ENCODE data around the gene RNASEH1.

Gene RNASEH1

DNA sequence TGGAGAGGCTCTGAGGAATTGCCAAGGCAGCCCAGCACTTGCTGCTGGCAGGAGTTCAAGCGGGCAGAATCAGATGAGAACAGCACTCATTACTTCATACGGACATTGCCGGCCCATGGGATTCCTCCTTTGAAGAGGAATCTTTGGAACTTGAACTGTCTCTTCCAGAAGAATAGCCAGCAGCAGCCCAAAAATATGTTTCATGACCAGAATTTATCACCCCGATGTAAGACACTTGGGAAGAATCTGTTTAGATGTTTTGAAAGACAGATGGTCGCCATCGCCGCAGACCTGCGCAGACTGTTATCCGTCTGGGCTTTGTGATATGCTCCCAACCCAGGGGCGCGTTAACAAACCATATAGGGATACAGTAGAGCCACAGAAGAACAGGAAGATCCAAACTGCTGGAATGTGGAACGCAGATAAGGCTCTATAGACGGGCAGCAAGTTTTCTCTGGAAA lies 35.1 kb downstream of the RNASEH1 start:
- H3K4me1 ChIP-seq (ENCODE audit: insufficient read depth, poor library complexity, severe bottlenecking), result no peaks in the 10 kb centered on the region
- H3K9me3 ChIP-seq (ENCODE audit: severe bottlenecking), result no peaks in the 10 kb centered on the region
- no peak for ATAC-seq (ENCODE audit: low read depth)
- no peaks in the 10 kb centered on the region for H3K27me3 ChIP-seq (ENCODE audit: insufficient read depth, poor library complexity, severe bottlenecking)
- H3K36me3 ChIP-seq (ENCODE audit: low read depth), result no peaks in the 10 kb centered on the region
- DNase-seq (ENCODE audit: low spot score), result no peak
- TF ChIP-seq, protein P1, sequence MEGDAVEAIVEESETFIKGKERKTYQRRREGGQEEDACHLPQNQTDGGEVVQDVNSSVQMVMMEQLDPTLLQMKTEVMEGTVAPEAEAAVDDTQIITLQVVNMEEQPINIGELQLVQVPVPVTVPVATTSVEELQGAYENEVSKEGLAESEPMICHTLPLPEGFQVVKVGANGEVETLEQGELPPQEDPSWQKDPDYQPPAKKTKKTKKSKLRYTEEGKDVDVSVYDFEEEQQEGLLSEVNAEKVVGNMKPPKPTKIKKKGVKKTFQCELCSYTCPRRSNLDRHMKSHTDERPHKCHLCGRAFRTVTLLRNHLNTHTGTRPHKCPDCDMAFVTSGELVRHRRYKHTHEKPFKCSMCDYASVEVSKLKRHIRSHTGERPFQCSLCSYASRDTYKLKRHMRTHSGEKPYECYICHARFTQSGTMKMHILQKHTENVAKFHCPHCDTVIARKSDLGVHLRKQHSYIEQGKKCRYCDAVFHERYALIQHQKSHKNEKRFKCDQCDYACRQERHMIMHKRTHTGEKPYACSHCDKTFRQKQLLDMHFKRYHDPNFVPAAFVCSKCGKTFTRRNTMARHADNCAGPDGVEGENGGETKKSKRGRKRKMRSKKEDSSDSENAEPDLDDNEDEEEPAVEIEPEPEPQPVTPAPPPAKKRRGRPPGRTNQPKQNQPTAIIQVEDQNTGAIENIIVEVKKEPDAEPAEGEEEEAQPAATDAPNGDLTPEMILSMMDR (IDR thresholded peaks at IDR 0.05; ENCODE audit: poor library complexity, severe bottlenecking), result no peak
- H3K4me3 ChIP-seq (ENCODE audit: severe bottlenecking), result no peak overlapping the region
- no peak overlapping the region for H3K27ac ChIP-seq (ENCODE audit: poor library complexity, severe bottlenecking)

DNA sequence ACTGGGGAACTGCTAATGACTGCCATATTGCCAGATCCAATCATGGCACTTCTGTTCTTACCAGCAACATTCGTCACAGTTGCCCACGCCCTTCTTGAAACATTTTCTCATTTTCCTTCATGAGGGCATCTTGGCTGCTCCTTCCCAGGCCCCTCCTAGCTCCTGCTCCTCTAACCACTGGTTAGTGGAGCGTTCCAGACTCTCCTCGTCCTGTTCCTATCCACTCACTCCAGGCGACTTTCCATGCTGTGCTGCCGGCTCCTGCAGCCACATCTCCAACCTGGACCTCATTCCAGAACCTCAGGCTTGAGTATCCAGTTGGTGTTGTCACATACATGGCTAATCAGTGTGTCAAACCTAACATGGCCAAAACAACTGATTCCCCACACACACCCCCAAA lies 37.5 kb downstream of the RNASEH1 start:
- TF ChIP-seq, protein P1 (IDR thresholded peaks at IDR 0.05; ENCODE audit: poor library complexity, severe bottlenecking), result no peak
- ATAC-seq (ENCODE audit: low read depth), result no peak

DNA sequence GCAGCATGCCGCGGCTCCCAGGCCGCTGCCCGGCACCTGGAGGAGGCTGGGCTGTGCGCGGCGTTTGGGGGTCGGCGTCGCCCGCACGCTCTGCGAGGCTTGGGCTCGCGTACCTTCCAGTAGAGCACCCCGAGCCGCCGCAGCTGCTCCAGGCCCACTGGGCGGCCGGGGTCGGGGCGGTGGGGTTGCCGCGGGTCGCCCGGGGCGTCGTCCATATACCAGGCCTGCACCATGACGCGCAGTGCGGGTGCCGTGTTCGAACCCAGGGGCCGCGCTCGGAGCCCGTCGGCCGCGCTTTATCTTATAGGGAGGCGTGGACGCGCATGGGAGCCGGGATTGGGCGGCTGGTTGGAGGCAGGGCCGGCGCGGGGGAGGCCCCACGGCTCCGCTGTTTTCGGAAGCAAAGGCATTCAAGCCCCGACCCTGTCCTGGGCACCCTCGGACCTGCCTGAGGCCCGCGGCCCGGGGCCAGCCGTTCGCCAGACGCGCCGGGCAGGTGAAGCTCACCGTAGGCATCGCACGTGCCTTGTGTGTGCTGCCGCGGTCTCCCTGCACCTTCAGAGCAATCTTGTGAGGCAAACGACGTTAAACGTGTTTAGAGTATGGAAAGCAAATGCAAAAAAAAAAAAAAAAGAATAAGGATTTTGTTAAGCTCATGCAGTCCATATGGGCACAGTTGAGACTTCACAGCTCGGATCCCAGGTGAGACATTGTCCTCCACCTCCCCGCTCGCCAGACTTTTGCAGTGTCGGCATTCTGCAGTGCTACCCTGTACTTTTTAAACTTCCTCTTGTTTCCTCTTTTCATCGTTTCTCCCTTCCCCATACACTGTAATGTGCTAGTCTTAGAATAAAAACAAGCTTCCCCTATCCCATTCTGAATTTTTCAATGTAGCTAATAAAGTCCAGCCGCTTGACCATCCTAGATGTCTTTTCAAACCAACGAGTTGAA lies 38.6 kb downstream of the RNASEH1 start, which contains the start of gene ADI1:
Gene ADI1, minus strand, starts transcription at position 277 of the 951 bp plus-strand sequence. Its CDS starts 44 bp downstream, at position 233.
- H3K4me3 ChIP-seq (ENCODE audit: severe bottlenecking), result peak within 1 kb of the TSS; percentile 73
- DNase-seq (ENCODE audit: low spot score) (no peak), ATAC-seq (ENCODE audit: low read depth) (peak; percentile 75)
- H3K36me3 ChIP-seq (ENCODE audit: low read depth), result no peaks in the 10 kb centered on the region
- no peaks in the 10 kb centered on the region for H3K27me3 ChIP-seq (ENCODE audit: insufficient read depth, poor library complexity, severe bottlenecking)
- TF ChIP-seq, protein P1 (IDR thresholded peaks at IDR 0.05; ENCODE audit: poor library complexity, severe bottlenecking), result no peak
- H3K9me3 ChIP-seq (ENCODE audit: severe bottlenecking), result no peaks in the 10 kb centered on the region
- H3K4me1 ChIP-seq (ENCODE audit: insufficient read depth, poor library complexity, severe bottlenecking), result no peaks in the 10 kb centered on the region
- peak within 1 kb of the TSS; percentile 59 for H3K27ac ChIP-seq (ENCODE audit: poor library complexity, severe bottlenecking)

More for the DNA sequence above, 37.5 kb downstream of the RNASEH1 start:
- no peaks in the 10 kb centered on the region for H3K4me1 ChIP-seq (ENCODE audit: insufficient read depth, poor library complexity, severe bottlenecking)
- H3K27me3 ChIP-seq (ENCODE audit: insufficient read depth, poor library complexity, severe bottlenecking), result no peaks in the 10 kb centered on the region
- no peak overlapping the region for H3K27ac ChIP-seq (ENCODE audit: poor library complexity, severe bottlenecking)
- no peak overlapping the region for H3K4me3 ChIP-seq (ENCODE audit: severe bottlenecking)
- H3K9me3 ChIP-seq (ENCODE audit: severe bottlenecking), result no peaks in the 10 kb centered on the region
- H3K36me3 ChIP-seq (ENCODE audit: low read depth), result no peaks in the 10 kb centered on the region
- DNase-seq (ENCODE audit: low spot score), result no peak

DNA sequence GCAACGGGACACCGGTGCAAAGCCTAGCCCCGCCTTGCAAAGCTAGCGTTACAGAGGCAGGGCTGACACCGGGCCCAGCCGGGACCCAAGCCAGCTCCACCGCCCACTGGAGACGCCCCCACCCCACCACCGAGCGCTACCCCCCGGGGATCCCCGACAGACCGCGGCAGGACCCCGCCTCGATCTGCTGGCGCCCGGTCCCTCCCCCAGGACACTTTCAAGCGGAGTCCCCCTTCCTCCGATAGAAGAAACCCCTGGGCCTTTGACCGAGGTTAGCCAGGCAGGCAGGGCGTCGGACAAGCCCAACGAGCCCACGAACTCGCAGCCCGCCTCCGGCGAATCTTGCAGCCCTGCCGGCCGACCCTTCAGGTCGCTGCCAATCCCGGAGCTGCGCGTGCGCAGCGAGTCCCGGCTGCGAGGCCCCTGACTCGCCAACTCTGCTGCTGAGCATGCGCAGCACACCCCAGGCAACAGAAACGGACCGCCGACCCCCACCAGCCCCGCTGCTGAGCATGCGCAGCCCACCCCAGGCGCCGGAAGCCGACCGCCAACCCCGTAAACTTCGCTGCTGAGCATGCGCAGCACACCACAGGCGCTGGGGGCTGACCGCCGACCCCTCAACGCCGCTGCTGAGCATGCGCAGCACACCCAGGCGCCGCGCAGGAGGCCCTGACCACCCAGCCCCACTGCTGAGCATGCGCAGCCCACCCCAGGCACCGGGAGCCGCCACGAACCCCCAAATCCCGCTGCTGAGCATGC lies 39.5 kb downstream of the RNASEH1 start:
- DNase-seq (ENCODE audit: low spot score) (peak; percentile 97), ATAC-seq (ENCODE audit: low read depth) (peak; percentile 76)
- Histone ChIP-seq H3K27ac (ENCODE audit: poor library complexity, severe bottlenecking) (peak overlapping the region; percentile 59), H3K36me3 (ENCODE audit: low read depth) (no peaks in the 10 kb centered on the region), H3K4me3 (ENCODE audit: severe bottlenecking) (peak overlapping the region; percentile 73), H3K9me3 (ENCODE audit: severe bottlenecking) (no peaks in the 10 kb centered on the region), H3K27me3 (ENCODE audit: insufficient read depth, poor library complexity, severe bottlenecking) (no peaks in the 10 kb centered on the region), H3K4me1 (ENCODE audit: insufficient read depth, poor library complexity, severe bottlenecking) (no peaks in the 10 kb centered on the region)
- TF ChIP-seq, protein P1 (IDR thresholded peaks at IDR 0.05; ENCODE audit: poor library complexity, severe bottlenecking), result no peak

Measured in RWPE2 (cell line).